ENCODE results near the gene SAMD9. TPM values are rescaled to one million over a fixed set of nuclear protein-coding genes. Genes with fewer than 3 reads are reported as not detected.

SAMD9 gene
- total and polyA plus RNA-seq, 2 experiments from 2014 or later: 0.17 TPM; not detected in 1

DNA sequence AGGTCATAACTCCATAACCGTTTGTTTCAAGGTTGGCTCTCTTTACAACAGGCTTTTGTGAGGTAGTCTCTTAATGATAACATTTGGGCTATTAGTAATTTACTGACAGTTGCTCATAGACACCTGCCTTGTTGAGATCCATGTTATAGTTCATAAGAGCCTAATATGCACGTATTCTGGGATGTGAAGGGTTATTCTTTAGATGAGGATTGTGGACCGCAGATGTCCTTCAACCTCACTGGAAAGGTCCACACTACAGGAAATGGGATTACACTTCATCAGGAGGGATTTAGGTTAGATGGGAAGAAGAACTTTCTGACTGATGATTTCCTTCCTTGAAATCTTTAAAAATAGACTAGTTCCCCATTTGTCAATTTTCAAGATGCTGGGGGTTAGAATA lies 62.8 kb downstream of the SAMD9 start (continued):
- TF ChIP-seq, protein P1, sequence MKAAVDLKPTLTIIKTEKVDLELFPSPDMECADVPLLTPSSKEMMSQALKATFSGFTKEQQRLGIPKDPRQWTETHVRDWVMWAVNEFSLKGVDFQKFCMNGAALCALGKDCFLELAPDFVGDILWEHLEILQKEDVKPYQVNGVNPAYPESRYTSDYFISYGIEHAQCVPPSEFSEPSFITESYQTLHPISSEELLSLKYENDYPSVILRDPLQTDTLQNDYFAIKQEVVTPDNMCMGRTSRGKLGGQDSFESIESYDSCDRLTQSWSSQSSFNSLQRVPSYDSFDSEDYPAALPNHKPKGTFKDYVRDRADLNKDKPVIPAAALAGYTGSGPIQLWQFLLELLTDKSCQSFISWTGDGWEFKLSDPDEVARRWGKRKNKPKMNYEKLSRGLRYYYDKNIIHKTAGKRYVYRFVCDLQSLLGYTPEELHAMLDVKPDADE (IDR thresholded peaks at IDR 0.05): no peak
- TF ChIP-seq, protein P2, sequence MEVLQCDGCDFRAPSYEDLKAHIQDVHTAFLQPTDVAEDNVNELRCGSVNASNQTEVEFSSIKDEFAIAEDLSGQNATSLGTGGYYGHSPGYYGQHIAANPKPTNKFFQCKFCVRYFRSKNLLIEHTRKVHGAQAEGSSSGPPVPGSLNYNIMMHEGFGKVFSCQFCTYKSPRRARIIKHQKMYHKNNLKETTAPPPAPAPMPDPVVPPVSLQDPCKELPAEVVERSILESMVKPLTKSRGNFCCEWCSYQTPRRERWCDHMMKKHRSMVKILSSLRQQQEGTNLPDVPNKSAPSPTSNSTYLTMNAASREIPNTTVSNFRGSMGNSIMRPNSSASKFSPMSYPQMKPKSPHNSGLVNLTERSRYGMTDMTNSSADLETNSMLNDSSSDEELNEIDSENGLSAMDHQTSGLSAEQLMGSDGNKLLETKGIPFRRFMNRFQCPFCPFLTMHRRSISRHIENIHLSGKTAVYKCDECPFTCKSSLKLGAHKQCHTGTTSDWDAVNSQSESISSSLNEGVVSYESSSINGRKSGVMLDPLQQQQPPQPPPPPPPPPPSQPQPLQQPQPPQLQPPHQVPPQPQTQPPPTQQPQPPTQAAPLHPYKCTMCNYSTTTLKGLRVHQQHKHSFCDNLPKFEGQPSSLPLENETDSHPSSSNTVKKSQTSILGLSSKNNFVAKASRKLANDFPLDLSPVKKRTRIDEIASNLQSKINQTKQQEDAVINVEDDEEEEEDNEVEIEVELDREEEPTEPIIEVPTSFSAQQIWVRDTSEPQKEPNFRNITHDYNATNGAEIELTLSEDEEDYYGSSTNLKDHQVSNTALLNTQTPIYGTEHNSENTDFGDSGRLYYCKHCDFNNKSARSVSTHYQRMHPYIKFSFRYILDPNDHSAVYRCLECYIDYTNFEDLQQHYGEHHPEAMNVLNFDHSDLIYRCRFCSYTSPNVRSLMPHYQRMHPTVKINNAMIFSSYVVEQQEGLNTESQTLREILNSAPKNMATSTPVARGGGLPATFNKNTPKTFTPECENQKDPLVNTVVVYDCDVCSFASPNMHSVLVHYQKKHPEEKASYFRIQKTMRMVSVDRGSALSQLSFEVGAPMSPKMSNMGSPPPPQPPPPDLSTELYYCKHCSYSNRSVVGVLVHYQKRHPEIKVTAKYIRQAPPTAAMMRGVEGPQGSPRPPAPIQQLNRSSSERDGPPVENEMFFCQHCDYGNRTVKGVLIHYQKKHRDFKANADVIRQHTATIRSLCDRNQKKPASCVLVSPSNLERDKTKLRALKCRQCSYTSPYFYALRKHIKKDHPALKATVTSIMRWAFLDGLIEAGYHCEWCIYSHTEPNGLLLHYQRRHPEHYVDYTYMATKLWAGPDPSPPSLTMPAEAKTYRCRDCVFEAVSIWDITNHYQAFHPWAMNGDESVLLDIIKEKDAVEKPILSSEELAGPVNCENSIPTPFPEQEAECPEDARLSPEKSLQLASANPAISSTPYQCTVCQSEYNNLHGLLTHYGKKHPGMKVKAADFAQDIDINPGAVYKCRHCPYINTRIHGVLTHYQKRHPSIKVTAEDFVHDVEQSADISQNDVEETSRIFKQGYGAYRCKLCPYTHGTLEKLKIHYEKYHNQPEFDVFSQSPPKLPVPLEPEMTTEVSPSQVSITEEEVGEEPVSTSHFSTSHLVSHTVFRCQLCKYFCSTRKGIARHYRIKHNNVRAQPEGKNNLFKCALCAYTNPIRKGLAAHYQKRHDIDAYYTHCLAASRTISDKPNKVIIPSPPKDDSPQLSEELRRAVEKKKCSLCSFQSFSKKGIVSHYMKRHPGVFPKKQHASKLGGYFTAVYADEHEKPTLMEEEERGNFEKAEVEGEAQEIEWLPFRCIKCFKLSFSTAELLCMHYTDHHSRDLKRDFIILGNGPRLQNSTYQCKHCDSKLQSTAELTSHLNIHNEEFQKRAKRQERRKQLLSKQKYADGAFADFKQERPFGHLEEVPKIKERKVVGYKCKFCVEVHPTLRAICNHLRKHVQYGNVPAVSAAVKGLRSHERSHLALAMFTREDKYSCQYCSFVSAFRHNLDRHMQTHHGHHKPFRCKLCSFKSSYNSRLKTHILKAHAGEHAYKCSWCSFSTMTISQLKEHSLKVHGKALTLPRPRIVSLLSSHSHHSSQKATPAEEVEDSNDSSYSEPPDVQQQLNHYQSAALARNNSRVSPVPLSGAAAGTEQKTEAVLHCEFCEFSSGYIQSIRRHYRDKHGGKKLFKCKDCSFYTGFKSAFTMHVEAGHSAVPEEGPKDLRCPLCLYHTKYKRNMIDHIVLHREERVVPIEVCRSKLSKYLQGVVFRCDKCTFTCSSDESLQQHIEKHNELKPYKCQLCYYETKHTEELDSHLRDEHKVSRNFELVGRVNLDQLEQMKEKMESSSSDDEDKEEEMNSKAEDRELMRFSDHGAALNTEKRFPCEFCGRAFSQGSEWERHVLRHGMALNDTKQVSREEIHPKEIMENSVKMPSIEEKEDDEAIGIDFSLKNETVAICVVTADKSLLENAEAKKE (CRISPR knock-in tag; IDR thresholded peaks at IDR 0.05): no peak
- TF ChIP-seq ZNF331 (CRISPR knock-in tag; IDR thresholded peaks at IDR 0.05; ENCODE audit: low read depth) (no peak), EZH2 (IDR thresholded peaks at IDR 0.05; ENCODE audit: low read depth, unreplicated experiment) (no peak)

DNA sequence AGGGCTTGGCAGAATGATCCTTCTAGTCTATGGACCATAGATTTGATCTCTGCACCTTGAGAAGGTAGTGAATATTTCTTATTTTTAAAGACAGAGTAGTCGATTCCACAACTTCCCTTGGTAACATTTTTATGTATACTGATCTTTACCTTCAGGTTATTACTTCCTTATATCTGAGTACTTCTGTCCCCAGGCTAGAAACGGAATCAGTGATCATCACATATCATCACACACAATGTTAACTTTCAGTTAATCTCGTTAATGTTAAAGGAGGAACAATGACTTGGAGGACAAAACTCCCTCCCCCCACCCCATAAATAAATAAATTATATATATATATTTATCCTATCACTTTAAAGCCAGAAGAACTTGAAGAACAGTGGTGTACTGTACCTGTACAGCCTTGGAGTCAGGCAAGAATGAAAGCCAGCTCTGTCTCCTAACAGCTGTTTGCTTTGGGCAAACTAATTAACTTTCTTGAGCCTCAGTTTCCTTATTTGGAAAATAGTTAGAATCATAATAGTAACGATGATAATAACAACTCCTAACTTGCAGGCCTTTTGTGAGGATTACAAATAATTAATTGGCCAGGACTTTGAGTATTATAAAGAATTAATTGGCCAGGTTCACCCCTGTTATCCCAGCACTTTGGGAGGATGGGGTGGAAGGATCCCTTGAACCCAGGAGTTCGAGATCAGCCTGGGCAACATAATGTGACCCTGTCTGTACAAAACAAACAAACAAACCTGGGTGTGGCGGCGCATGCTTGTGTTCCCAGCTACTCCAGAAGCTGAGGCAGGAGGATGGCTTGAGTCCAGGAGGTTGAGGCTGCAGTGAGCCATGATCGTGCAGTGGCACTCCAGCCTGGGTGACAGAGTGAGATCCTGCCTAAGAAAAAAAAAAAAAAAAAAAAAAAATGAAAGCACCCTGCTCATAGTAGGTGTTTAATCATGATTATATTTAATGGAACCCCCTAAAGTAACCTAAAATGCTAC lies 63.5 kb downstream of the SAMD9 start:
- H3K27me3 ChIP-seq (ENCODE audit: insufficient read depth): no peaks in the 10 kb centered on the region
- peaks cover 2% of the 10 kb centered on the region for H3K27me3 Mint-ChIP-seq (ENCODE audit: insufficient read depth, low read depth, poor library complexity)
- no peaks in the 10 kb centered on the region for H3K36me3 ChIP-seq (ENCODE audit: insufficient read depth)
- H3K36me3 Mint-ChIP-seq (ENCODE audit: low read depth): no peaks in the 10 kb centered on the region
- H3K27ac Mint-ChIP-seq: no peak overlapping the region
- no peaks in the 10 kb centered on the region for H3K9me2 ChIP-seq (ENCODE audit: insufficient read depth)
- ATAC-seq (no peak), DNase-seq (ENCODE audit: low spot score) (no peak)
- no peaks in the 10 kb centered on the region for H3F3A ChIP-seq (replicated peaks; ENCODE audit: low read depth)
- H3K4me1 ChIP-seq (ENCODE audit: insufficient read depth): no peaks in the 10 kb centered on the region
- H3K9me3 Mint-ChIP-seq: no peaks in the 10 kb centered on the region
- no peak overlapping the region for H3K4me3 ChIP-seq
- H4K20me1 ChIP-seq (replicated peaks; ENCODE audit: insufficient read depth): no peaks in the 10 kb centered on the region
- no peaks in the 10 kb centered on the region for H3K4me1 Mint-ChIP-seq
- H3K4me2 ChIP-seq: no peak overlapping the region
- H3K79me2 ChIP-seq (replicated peaks; ENCODE audit: insufficient read depth): no peaks in the 10 kb centered on the region
- no peak overlapping the region for H3K4me3 Mint-ChIP-seq
- no peak overlapping the region for H3K27ac ChIP-seq (ENCODE audit: low read depth)
- H2AFZ ChIP-seq: no peak overlapping the region
- no peak for TF ChIP-seq EZH2 (IDR thresholded peaks at IDR 0.05; ENCODE audit: low read depth, unreplicated experiment)
- no peak for TF ChIP-seq CREB1 (CRISPR knock-in tag; IDR thresholded peaks at IDR 0.05; ENCODE audit: low read depth)
- TF ChIP-seq, protein P3, sequence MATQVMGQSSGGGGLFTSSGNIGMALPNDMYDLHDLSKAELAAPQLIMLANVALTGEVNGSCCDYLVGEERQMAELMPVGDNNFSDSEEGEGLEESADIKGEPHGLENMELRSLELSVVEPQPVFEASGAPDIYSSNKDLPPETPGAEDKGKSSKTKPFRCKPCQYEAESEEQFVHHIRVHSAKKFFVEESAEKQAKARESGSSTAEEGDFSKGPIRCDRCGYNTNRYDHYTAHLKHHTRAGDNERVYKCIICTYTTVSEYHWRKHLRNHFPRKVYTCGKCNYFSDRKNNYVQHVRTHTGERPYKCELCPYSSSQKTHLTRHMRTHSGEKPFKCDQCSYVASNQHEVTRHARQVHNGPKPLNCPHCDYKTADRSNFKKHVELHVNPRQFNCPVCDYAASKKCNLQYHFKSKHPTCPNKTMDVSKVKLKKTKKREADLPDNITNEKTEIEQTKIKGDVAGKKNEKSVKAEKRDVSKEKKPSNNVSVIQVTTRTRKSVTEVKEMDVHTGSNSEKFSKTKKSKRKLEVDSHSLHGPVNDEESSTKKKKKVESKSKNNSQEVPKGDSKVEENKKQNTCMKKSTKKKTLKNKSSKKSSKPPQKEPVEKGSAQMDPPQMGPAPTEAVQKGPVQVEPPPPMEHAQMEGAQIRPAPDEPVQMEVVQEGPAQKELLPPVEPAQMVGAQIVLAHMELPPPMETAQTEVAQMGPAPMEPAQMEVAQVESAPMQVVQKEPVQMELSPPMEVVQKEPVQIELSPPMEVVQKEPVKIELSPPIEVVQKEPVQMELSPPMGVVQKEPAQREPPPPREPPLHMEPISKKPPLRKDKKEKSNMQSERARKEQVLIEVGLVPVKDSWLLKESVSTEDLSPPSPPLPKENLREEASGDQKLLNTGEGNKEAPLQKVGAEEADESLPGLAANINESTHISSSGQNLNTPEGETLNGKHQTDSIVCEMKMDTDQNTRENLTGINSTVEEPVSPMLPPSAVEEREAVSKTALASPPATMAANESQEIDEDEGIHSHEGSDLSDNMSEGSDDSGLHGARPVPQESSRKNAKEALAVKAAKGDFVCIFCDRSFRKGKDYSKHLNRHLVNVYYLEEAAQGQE (IDR thresholded peaks at IDR 0.05; ENCODE audit: unreplicated experiment): no peak
- TF ChIP-seq, protein P4, sequence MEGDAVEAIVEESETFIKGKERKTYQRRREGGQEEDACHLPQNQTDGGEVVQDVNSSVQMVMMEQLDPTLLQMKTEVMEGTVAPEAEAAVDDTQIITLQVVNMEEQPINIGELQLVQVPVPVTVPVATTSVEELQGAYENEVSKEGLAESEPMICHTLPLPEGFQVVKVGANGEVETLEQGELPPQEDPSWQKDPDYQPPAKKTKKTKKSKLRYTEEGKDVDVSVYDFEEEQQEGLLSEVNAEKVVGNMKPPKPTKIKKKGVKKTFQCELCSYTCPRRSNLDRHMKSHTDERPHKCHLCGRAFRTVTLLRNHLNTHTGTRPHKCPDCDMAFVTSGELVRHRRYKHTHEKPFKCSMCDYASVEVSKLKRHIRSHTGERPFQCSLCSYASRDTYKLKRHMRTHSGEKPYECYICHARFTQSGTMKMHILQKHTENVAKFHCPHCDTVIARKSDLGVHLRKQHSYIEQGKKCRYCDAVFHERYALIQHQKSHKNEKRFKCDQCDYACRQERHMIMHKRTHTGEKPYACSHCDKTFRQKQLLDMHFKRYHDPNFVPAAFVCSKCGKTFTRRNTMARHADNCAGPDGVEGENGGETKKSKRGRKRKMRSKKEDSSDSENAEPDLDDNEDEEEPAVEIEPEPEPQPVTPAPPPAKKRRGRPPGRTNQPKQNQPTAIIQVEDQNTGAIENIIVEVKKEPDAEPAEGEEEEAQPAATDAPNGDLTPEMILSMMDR (conservative IDR thresholded peaks at IDR 0.05; ENCODE audit: low read depth in 2 of 2): no peak
- no peak for TF ChIP-seq NANOG (IDR thresholded peaks at IDR 0.05; ENCODE audit: borderline replicate concordance)
